Measurements from ENCODE around the gene ACIN1.

Gene ACIN1

GRCh38 chr14:23105348-23105824 is 10.4 kb upstream of the ACIN1 start:
- H3F3A ChIP-seq (ENCODE audit: insufficient read depth) = no peaks in the 10 kb centered on the region
- no peak overlapping the region for H3K27ac ChIP-seq (ENCODE audit: low read depth, low read length)
- H3K79me2 ChIP-seq (ENCODE audit: insufficient read depth, low read length) = no peaks in the 10 kb centered on the region
- H3K4me2 ChIP-seq (ENCODE audit: low read depth, low read length, poor library complexity, severe bottlenecking) = no peak overlapping the region
- H3K36me3 ChIP-seq (ENCODE audit: low read length) = no peaks in the 10 kb centered on the region
- no peak overlapping the region for H2AFZ ChIP-seq (ENCODE audit: low read depth, low read length, severe bottlenecking)
- H3K9me3 ChIP-seq (ENCODE audit: insufficient read depth, low read length) = no peaks in the 10 kb centered on the region
- no peak overlapping the region for H3K9ac ChIP-seq (ENCODE audit: low read length)
- no peak overlapping the region for H3K4me3 ChIP-seq (ENCODE audit: insufficient read depth, low read length, poor library complexity, severe bottlenecking)
- no peaks in the 10 kb centered on the region for H3K27me3 ChIP-seq (ENCODE audit: low read length)
- H3K9me2 ChIP-seq (replicated peaks; ENCODE audit: insufficient read depth, low read length) = no peaks in the 10 kb centered on the region
- no peaks in the 10 kb centered on the region for H4K20me1 ChIP-seq (ENCODE audit: low read depth, low read length)
- TF ChIP-seq CTCF (IDR thresholded peaks at IDR 0.05; ENCODE audit: insufficient read depth, low read length, poor library complexity, severe bottlenecking) (no peak), EZH2phosphoT487 (conservative IDR thresholded peaks at IDR 0.05; ENCODE audit: low read length) (no peak)

- Histone ChIP-seq H3K9me3 (ENCODE audit: insufficient read depth, low read length) (no peaks in the 10 kb centered on the region), H3K4me2 (ENCODE audit: low read depth, low read length, poor library complexity, severe bottlenecking) (no peak within 1 kb of the TSS), H4K20me1 (ENCODE audit: low read depth, low read length) (no peaks in the 10 kb centered on the region), H3F3A (ENCODE audit: insufficient read depth) (no peaks in the 10 kb centered on the region), H3K27ac (ENCODE audit: low read depth, low read length) (no peak within 1 kb of the TSS), H3K9ac (ENCODE audit: low read length) (no peak within 1 kb of the TSS), H3K36me3 (ENCODE audit: low read length) (no peaks in the 10 kb centered on the region), H3K4me3 (ENCODE audit: insufficient read depth, low read length, poor library complexity, severe bottlenecking) (no peak within 1 kb of the TSS), H3K27me3 (ENCODE audit: low read length) (no peaks in the 10 kb centered on the region), H3K9me2 (replicated peaks; ENCODE audit: insufficient read depth, low read length) (no peaks in the 10 kb centered on the region), H3K79me2 (ENCODE audit: insufficient read depth, low read length) (no peaks in the 10 kb centered on the region), H2AFZ (ENCODE audit: low read depth, low read length, severe bottlenecking) (no peak within 1 kb of the TSS)
- TF ChIP-seq EZH2phosphoT487 (conservative IDR thresholded peaks at IDR 0.05; ENCODE audit: low read length) = no peak
- no peak for TF ChIP-seq CTCF (IDR thresholded peaks at IDR 0.05; ENCODE audit: insufficient read depth, low read length, poor library complexity, severe bottlenecking)
Measured at GRCh38 chr14:23104591-23105347, 9.8 kb upstream of the ACIN1 start, which contains the start of gene CIROP. Gene CIROP (minus strand): TSS chr14:23104989. CDS start chr14:23104920, 69 bp downstream.

GRCh38 chr14:23104070-23104590 is 9.2 kb upstream of the ACIN1 start:
- H3K4me3 ChIP-seq (ENCODE audit: insufficient read depth, low read length, poor library complexity, severe bottlenecking) = no peak overlapping the region
- no peaks in the 10 kb centered on the region for H3K9me2 ChIP-seq (replicated peaks; ENCODE audit: insufficient read depth, low read length)
- no peak overlapping the region for H3K4me2 ChIP-seq (ENCODE audit: low read depth, low read length, poor library complexity, severe bottlenecking)
- no peaks in the 10 kb centered on the region for H3K36me3 ChIP-seq (ENCODE audit: low read length)
- H4K20me1 ChIP-seq (ENCODE audit: low read depth, low read length) = no peaks in the 10 kb centered on the region
- no peaks in the 10 kb centered on the region for H3K9me3 ChIP-seq (ENCODE audit: insufficient read depth, low read length)
- H3K9ac ChIP-seq (ENCODE audit: low read length) = no peak overlapping the region
- H3K79me2 ChIP-seq (ENCODE audit: insufficient read depth, low read length) = no peaks in the 10 kb centered on the region
- TF ChIP-seq CTCF (IDR thresholded peaks at IDR 0.05; ENCODE audit: insufficient read depth, low read length, poor library complexity, severe bottlenecking) (no peak), EZH2phosphoT487 (conservative IDR thresholded peaks at IDR 0.05; ENCODE audit: low read length) (no peak)
- no peak overlapping the region for H2AFZ ChIP-seq (ENCODE audit: low read depth, low read length, severe bottlenecking)
- H3K27me3 ChIP-seq (ENCODE audit: low read length) = no peaks in the 10 kb centered on the region
- no peak overlapping the region for H3K27ac ChIP-seq (ENCODE audit: low read depth, low read length)
- no peaks in the 10 kb centered on the region for H3F3A ChIP-seq (ENCODE audit: insufficient read depth)
